ENCODE results near the gene ARHGAP24. TPM values are rescaled to one million over a fixed set of nuclear protein-coding genes. Genes with fewer than 3 reads are reported as not detected.
"Not testable (repeated sequence)": the region's sequence is repeated elsewhere in the genome, so short reads cannot be mapped to it uniquely, and the experiment has no call there.

Gene ARHGAP24
- total RNA-seq, 1 donor from 2014 or later, result 34.2 TPM

DNA sequence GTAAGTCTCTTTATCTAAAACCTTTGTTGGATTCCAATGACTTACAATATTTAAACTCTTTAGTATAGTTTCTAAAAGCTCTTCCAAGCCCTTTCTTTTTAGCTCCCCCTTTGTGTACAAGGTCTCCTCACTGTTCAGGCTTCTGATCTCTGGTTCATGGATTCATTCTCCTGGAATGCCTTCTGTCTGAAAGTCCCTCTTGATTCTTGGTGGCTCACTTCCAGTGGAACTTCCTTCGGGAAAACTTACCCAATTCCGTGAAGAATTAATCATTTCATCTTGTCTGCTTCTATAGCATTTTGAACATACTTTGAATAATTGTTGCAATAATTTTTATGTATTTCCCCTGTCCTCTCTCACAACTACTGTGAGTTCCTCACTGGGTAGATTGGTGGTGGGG lies 3.6 kb downstream of the ARHGAP24 start:
- DNase-seq (ENCODE audit: extremely low read depth, low read depth, low spot score), result no peak

DNA sequence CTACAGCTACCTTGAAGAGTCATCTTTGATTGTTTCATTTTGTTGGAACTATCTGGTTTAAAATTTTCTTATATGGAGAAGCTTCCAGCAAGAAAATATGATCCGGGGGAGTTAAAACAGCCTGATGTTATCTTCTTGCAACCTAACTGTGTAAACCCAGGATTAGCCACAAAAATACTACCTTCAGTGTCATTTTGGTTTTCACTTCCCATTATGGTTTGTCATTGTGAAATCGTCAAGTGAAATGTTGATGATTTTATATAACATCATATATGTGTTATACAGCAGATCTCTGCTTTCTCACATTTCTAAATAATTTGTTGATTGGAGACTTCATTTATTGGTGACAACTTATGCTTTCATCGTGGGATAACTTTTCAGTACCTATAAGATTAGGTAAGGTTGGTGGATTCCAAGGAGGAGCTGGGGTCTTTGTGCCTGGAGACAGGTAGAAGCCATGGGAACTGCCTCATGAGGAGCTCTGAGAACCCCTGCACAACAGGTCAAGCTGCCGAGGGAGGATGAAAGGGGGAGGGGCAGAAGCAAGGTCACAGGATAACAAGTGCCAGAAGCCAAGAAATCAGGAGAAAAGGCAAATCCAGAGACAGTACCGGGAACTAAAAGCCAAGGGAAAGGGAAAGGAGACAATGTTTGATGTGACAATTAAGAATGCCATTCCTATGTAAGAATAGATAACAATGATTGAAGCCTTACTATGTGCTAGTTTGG lies 7.2 kb downstream of the ARHGAP24 start:
- no peak for DNase-seq (ENCODE audit: extremely low read depth, low read depth, low spot score)

DNA sequence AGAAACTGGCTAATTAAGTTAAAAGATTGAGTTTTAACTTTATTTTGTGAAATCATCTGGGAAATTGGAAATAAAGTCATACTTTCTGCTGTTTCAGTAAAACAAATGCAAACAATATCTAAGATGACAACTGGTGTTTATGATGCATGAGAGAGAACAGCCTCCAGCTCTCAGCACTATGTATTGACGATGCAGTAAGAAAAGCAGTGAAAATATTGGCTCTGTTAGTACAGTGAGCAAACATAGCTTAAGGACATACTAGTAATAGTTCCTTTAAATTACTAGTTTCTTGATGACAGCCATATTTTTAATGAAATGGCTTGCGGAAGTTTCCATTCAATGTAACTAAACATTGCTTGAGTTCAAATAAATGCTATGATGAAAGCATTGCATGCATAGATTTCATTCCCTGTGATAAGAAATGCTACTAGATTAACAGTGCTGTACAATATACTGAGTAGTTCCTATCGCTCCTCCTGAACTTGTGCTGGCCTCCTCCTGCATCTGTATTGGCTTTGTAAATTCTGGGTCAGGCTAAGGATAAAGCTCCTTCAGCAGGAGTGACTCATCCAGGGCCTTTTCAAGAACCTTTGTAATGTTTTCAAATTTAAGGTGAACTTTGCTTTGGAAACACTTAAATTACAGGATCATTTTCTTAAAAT lies 11.6 kb downstream of the ARHGAP24 start:
- DNase-seq (ENCODE audit: extremely low read depth, low read depth, low spot score), result no peak

DNA sequence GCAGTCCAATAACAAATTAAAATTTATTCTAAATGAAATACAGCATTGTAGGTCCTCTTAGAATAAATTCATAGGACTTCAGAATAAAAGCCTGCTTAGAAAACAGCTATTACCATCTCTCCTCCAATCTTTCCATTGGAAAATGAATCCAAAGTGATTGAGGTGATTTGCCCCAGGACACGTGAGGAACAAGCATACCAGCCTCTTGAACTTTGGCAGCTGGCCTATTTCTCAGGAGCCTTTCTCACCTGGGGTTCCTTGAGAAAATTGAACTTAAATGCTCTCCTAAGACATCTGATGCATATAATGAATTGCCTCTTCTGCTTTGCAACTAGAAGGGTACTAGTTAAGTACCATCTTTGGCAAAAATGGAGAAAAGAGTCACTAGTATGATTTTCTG lies 13.5 kb downstream of the ARHGAP24 start:
- no peak for DNase-seq (ENCODE audit: extremely low read depth, low read depth, low spot score)

DNA sequence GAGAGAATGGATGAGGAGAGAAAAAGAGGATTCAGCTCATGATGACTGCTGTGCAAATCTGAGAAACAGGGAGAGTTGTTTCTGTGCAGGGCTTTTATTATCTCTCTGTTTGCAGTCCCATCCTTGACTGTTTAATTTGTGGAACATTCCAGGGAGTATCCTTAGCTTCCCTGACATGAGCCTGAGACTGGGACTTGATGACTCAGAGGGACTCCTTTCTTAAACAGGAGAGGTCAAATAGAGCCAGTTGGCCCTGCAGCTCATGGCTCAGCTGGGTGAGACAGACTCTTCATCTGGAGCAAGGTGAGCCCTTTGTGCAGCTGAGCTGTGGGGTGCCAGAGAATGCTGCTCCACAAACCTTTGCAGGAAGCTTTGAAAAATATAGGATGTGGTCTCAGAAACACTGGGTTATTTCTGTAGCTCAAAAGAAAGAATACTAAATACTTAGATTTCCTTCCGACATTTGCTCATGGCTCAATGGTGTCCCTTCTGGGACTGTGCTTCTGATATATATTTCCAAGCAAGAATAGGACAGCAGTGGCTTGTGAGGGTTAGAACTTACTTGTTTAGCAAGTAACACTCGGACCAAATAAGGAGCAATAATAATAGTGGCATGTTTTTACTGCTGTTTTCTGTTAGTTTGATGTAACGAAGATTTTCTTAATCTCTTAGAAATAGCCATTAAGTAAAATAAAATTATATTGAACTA lies 14.5 kb downstream of the ARHGAP24 start:
- DNase-seq (ENCODE audit: extremely low read depth, low read depth, low spot score), result no peak

DNA sequence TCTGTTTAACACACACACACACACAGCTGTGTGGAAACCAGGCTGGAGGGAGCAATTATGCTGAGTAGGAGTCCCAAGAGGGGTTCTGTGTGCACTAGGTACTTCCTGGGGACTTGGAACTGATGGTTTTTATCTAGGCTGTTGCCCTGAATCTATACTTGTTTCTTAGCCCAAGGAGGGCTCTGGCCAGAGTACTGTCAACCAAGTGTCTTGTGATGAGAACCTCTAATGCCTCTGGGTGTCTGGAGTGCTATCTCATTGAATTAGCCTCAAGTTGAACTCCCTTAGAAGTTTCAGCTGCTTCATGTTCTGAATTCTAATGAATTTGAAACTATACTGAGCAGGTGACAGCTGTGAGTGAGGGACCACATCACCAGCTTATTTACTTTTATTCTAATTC lies 16.6 kb downstream of the ARHGAP24 start:
- DNase-seq (ENCODE audit: extremely low read depth, low read depth, low spot score), result no peak

DNA sequence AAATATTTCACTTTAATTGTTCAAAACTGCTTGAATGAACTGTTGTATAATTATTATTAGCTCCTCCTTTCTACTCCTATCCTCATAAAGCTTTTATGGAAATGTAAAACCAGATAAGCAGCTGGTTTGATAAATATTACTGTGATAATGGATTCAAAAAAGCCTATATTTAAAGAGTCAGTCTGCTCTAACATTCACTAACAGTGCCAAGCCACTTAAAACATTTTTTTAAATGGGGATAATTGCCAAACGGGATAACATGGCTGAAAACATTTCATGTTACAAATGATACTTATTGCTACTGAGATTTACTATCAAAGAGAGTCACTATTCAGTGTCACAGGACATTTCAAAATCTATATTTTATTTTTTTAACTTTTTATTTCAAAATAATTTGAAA lies 17.4 kb downstream of the ARHGAP24 start:
- DNase-seq (ENCODE audit: extremely low read depth, low read depth, low spot score), result no peak

DNA sequence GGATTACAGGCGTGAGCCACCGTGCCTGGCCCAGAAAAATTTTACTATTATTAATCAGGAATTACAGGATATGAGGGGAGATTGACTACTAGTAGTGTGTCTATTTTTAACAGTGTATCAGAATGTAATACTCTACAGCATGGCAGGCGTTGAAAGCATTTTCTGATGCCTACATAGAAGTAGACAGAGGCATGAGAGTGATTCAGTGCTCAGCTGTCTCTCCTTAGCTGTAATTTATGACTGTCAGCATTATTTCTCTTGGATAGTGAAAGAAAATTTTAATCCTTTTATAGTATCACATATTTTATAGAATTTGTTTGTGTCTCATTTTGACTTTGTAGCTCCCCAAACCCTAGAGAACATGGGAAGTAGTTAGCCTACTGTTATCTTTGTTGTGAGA lies 20.7 kb downstream of the ARHGAP24 start:
- no peak for DNase-seq (ENCODE audit: extremely low read depth, low read depth, low spot score)

DNA sequence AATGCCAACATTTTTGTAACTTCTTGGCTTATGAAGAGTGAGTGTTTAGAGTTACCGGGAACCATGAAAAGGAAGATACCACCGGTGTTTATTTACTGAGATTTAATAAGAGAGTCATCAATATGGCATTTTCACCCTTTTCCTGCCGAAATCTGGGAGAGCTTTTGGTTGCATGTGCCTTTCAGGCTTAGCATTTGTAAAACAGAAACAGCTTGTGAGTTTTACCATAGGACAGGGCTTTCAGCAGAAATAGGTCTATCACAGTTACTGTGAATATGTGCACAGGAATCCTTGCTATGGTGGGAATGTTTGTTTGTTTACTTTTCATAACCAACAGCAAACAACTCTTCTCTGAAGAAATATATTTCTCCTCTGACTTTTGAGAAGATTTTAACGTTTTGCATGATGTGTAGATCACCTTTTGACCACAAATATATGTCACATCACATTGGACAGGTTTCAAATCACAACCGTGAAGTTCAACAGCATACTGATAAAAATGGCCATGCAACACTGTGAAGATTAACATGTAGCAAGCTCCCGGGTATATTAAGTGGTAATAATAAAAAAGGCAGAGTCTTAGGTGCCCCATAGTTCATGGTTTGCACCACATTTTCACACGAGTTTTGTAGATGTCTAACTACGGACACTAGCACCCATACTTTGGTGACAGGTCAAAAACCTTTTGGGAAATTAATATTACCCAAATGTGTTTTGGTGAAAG lies 21.3 kb downstream of the ARHGAP24 start:
- no peak for DNase-seq (ENCODE audit: extremely low read depth, low read depth, low spot score)

DNA sequence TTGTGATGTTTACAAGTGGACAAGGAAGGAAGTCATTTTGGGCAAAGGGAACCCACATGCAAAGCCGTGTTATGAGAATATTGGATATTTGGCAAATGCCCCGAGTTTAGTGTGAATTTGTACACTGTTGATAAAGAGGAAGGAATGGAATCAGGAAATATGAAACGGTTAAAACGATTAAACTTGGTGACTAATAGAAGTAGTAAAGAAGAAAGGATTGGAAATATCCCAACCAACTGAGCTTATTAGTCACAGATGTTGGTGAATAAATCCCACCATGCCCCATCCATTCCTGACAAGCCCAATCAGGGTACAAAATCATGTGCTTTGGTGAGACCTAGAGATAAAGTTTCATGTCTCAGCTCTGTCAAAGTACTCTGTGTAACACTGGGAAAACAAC lies 22.0 kb downstream of the ARHGAP24 start:
- no peak for DNase-seq (ENCODE audit: extremely low read depth, low read depth, low spot score)

DNA sequence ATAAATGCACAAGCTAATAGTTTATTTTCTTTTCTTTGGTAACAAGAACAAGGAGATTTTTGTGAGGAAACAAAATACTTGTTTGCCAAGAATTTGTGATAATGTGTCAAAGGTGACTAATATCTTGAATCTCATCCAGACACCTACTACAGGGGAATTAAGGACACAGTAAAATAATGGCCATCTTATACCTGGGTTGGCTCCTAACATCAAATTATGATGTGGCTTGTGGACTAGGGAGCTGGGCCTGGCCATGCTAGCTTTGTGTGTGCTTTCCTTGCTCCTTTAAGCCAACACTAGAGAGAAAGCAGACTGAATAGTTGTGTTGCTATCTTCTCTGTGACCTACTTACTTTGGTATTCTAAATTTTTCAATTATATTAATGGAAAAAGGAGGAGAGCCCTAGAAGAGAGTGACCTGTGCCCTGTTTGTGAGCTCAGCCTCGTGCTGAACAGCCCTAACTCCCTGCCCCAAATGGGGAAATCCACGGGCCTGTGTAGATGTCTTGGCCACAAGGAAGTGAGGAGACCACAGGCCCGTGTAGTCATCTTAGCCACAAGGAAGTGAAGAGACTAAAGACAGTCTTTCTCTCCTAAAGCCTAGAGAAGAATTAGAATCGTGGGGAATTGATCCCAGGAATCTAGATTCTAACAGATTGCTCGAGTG lies 23.3 kb downstream of the ARHGAP24 start:
- no peak for DNase-seq (ENCODE audit: extremely low read depth, low read depth, low spot score)

DNA sequence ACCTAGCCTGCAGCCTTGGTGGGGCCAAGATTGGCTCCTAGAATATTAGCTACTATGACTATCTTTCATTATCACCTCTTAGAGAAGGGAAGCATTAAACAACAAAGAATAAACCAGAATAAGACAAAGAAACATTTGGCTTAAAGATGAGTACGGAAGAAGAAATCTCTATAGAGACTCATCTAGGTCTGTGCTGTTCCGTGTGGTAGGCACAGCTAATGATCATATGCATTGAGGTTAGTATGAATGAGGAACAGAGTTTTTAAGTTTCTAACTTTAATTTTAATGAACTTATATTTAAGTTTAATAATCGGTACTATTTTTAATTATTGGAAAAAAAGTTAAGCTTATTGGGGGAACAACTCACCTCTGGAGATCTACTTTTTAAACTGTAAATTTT lies 24.6 kb downstream of the ARHGAP24 start:
- DNase-seq (ENCODE audit: extremely low read depth, low read depth, low spot score), result no peak

DNA sequence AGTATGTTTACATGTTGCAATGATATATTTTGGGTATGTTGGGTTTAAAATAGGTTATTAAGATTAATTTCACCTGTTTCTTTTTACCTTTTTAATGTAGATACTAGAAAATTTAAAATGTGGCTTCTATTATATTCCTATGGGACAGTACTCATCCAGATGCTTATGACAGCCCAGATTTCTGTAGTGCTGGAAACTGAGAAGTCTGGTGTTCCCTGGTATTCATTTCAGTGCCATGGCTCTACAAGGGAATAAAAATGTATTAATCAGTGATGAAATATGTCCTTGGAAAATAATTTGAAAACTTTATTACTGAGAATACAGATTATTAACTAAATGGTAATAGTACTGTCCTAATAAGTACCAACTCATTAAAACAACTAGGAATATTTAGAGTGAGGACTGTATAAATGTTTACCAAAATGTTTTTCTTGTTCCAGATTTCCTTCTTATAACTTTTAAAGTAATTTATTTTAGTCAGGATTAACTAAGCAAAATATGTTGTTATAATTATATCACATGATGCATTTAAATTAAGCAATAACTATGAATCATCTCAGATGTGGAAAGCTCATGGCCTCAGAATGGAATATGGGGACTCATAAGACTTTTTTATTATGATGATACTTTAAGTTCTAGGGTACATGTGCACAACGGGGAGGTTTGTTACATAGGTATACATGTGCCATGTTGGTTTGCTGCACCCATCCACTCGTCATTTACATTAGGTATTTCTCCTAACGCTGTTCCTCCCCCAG lies 25.3 kb downstream of the ARHGAP24 start:
- DNase-seq (ENCODE audit: extremely low read depth, low read depth, low spot score), result no peak

DNA sequence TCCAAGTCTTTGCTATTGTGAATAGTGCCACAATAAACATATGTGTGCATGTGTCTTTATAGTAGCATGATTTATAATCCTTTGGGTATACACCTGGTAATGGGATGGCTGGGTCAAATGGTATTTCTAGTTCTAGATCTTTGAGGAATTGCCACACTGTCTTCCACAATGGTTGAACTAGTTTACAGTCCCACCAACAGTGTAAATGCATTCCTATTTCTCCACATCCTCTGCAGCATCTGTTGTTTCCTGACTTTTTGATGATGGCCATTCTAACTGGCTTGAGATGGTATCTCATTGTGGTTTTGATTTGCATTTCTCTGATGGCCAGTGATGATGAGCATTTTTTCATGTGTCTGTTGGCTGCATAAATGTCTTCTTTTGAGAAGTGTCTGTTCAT lies 26.2 kb downstream of the ARHGAP24 start:
- DNase-seq (ENCODE audit: extremely low read depth, low read depth, low spot score), result not testable (repeated sequence)

DNA sequence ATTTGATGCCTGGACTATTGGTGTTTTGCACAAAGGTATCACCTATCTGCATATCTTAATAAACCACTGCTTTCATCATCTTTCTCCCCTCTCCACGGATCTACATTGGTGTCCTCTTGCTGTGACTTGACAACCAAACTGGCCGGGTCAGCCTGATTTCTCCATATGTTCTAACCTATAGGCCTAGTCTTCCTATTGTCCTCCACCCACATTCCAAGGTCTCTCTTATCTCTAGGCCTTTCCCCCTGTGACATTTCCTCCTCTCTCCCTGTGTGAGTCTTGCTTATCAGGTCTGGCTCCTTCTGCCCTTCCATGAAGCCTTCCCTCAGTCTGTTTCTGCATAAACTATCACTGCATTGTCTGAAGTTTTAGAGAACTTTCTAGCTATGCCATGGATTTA lies 33.7 kb downstream of the ARHGAP24 start:
- DNase-seq (ENCODE audit: extremely low read depth, low read depth, low spot score), result no peak

DNA sequence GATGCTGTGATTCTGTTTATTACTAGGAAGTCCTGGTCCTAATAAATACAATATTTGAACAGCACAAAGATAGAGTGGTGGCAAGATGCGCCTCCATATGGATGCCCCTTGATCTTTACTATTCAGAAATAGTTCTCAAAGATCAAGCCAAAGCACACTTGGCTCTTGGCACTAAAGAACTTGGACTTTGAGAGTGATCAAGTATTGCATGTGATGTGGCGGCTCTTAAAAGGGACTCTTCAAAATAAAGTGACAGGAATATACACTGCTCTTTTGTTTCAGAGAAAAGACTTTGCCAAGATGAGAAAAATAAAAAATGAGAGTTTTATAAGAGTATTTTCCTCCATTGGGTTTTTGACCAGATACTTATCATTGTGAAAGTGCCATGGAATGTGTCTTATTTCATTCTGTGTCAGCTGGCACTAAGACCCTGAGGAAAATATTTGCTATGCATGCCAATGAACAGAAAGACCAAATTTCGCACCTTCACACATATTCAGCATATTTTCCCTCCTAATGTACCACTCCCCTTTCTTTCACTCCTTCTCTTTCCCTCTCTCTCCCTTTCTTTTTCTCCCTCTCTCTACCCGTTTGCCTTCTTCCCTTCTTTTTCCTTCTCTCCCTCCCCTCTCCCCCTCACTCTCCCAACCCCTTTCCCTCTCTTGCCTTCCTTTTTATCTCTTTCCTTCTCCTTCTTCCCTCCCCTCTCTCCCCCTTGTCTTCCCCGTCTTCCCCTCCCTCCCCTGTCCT lies 35.1 kb downstream of the ARHGAP24 start:
- no peak for DNase-seq (ENCODE audit: extremely low read depth, low read depth, low spot score)

DNA sequence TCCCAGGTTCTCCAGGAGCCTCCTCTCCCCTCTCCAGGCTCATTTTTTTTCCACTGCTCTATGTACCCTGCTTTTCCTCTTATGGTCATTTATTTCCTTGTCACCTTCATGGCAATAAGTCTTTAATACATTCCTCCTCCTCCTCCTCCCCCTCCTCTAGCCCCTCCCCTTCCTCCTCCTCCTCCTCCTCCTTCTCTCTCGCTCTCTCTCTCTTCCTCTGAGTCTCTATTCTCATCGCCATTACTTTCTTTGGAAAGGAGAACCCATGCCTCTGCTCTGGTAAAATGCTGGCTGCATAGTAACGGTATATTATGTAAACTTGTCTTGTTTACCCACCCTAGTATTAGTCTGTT lies 35.7 kb downstream of the ARHGAP24 start:
- DNase-seq (ENCODE audit: extremely low read depth, low read depth, low spot score), result no peak

DNA sequence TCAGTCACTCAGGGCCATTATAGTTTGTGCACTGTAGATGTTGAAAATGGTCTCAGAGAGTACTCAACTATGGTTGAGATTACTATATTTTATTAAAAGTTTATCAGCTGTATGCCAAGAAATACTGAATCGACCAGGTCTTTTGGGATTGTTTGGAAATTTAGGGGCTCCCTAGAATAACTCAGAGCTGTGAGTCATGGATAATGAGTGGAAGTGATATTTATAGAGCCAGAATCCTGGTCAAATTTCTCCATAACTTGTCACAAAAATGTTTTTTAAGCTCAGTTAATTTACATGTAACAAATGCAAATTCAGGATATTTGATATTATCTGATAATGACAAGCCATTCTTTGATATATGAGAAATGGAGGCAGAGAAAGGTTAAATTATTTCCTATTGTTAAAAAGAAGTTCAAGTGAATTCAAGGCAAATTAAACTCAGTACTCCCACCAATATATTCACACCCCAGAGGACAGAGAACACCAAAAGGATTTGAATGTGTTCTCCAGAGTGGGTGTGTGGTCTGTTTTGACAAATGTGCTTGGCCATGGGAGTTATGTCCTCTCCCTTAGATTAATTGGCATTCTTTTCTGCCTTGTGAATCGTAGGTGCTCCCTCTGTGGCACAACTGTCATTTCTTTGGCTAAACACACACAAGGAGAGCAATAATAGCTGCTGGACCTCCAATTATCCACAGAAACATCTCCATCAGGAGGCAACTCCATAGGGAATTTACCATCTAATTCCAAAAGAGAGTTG lies 37.7 kb downstream of the ARHGAP24 start:
- DNase-seq (ENCODE audit: extremely low read depth, low read depth, low spot score), result no peak

DNA sequence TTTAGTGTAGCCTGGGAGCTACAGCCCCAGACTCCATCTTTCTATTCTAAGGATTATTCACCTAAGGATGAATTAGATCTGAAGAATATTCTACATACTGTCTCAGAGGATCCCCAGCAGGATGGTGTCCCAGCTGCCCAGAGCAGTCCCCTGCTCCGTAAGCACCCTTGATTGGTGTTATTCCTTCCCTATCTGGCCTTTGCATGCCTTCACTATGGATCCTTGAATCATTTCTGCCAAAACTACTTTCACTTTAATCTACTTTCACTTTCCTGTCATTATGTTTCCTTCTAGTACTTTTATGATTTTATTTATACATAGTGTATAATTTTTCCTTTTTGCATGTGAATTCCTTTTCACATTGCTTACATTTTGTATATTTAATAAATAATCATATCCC lies 39.2 kb downstream of the ARHGAP24 start:
- no peak for DNase-seq (ENCODE audit: extremely low read depth, low read depth, low spot score)
